K562 (cell line): ENCODE results near the gene NALCN. TPM values are rescaled to one million over a fixed set of nuclear protein-coding genes. Genes with fewer than 3 reads are reported as not detected.

ENCODE experiments used
- ATAC-seq: fragments of 200-7000 bp; cut with Tn5 transposase; 3 replicates; pipeline ENCODE4 v1.9.1; 2020; ENCODE audit warnings: moderate library complexity
- BruUV-seq: library from RNA; stranded (reverse); fragments of 400-500 nt; replicated peaks from 2 replicates; lab custom pipeline; 2021; lab: Mats Ljungman, UMichigan
- CTCF ChIA-PET: fragments of 300-600 bp; formaldehyde crosslinking; extraction: SDS; loops from one replicate; lab custom pipeline; 2021; ENCODE audit warnings: low intra/inter-chr PET ratio; lab: Yijun Ruan, JAX
- POLR2A ChIA-PET: fragments of 300-600, 350-650 bp; sonication (Branson Sonifier 250); formaldehyde crosslinking; extraction: SDS; loops from one replicate; lab custom pipeline; 2021; ENCODE audit warnings: antibody characterized with exemption, inconsistent platforms; lab: Yijun Ruan, JAX
- DNase-seq, 4 experiments: peaks; one replicate each; pipeline versions ENCODE4 v3.0.0 to v3.0.0-alpha.2; 2011 to 2018; ENCODE audit warnings: low spot score in 3 of 4, mixed read lengths in 3 of 4; ENCODE audit errors: extremely low read depth in 1 of 4
- FAIRE-seq: peaks from 2 replicates; lab custom pipeline; 2011; peaks lifted over from hg19 to GRCh38; lab: Jason Lieb, UNC
- H2AFZ ChIP-seq: 2 replicates; pipeline ENCODE4 v1.6.0; 2011; ENCODE audit warnings: low read depth, low read length, control low read depth, inconsistent platforms
- H3K27ac ChIP-seq: fragments of 200-600 bp; 3 replicates; pipeline ENCODE4 v1.8.0; 2011; ENCODE audit warnings: low read depth, mild to moderate bottlenecking, control low read depth, inconsistent platforms, low read length, moderate library complexity, mixed read lengths; ENCODE audit errors: extremely low read depth
- H3K27me3 ChIP-seq, 2 experiments: fragments of 300-600 bp in 1 of 2; 2 replicates in 1 of 2; 3 replicates in 1 of 2; pipeline versions ENCODE4 v1.6.0 to v1.8.0; 2011; ENCODE audit warnings: inconsistent platforms in 2 of 2, low read length in 2 of 2, mild to moderate bottlenecking in 1 of 2, mixed read lengths in 1 of 2, moderate library complexity in 1 of 2; ENCODE audit not compliant: control insufficient read depth in 2 of 2, insufficient read depth in 2 of 2
- H3K36me3 ChIP-seq: fragments of 300-600 bp; 3 replicates; pipeline ENCODE4 v1.8.0; 2011; ENCODE audit warnings: mild to moderate bottlenecking, low read length, inconsistent platforms; ENCODE audit not compliant: control insufficient read depth, insufficient read depth
- H3K4me1 ChIP-seq, 2 experiments: fragments of 200-600 bp in 1 of 2; replicated peaks in 1 of 2; 2 replicates in 1 of 2; 3 replicates in 1 of 2; pipeline versions ENCODE4 v1.5.1 to v1.8.0; 2011; ENCODE audit warnings: inconsistent platforms in 2 of 2, low read length in 2 of 2, mild to moderate bottlenecking in 1 of 2, mixed read lengths in 1 of 2, moderate library complexity in 1 of 2; ENCODE audit not compliant: control insufficient read depth in 2 of 2, insufficient read depth in 2 of 2
- H3K4me2 ChIP-seq: 2 replicates; pipeline ENCODE4 v1.6.1; 2011; ENCODE audit warnings: low read length, control low read depth, inconsistent platforms, mixed read lengths; ENCODE audit not compliant: insufficient read depth
- H3K4me3 ChIP-seq: fragments of 200-600 bp; sonication (generic), shearing (Covaris generic); 2 replicates; pipeline ENCODE4 v1.5.1; 2016; ENCODE audit warnings: control low read depth, inconsistent platforms
- H3K79me2 ChIP-seq: fragments of 200-600 bp; 3 replicates; pipeline ENCODE4 v1.8.0; 2011; ENCODE audit warnings: low read length, inconsistent platforms; ENCODE audit not compliant: control insufficient read depth, insufficient read depth
- H3K9ac ChIP-seq, 2 experiments: 2 replicates each; pipeline versions ENCODE4 v1.6.0 to v1.6.1; 2011; ENCODE audit warnings: low read depth in 2 of 2, low read length in 2 of 2, control low read depth in 1 of 2, inconsistent platforms in 1 of 2, mild to moderate bottlenecking in 1 of 2, mixed read lengths in 1 of 2; ENCODE audit not compliant: insufficient read depth in 1 of 2
- H3K9me1 ChIP-seq: one replicate; pipeline ENCODE4 v1.6.0; 2011; ENCODE audit warnings: inconsistent platforms, mild to moderate bottlenecking, low read length, moderate library complexity; ENCODE audit not compliant: control insufficient read depth, insufficient read depth
- H3K9me3 ChIP-seq: replicated peaks from 2 replicates; pipeline ENCODE4 v1.5.1; 2011; ENCODE audit warnings: low read depth, low read length, inconsistent platforms; ENCODE audit not compliant: control insufficient read depth, insufficient read depth
- H4K20me1 ChIP-seq: replicated peaks from 2 replicates; pipeline ENCODE4 v1.6.1; 2011; ENCODE audit warnings: low read length, inconsistent platforms, mixed read lengths; ENCODE audit not compliant: control insufficient read depth, insufficient read depth
- DIDO1 ChIP-seq: fragments of 450-650 bp; IDR thresholded peaks from 2 replicates; pipeline ENCODE4 v1.6.1; 2016; ENCODE audit warnings: low read depth, missing biosample characterization, missing genetic modification characterization
- KAT8 ChIP-seq: fragments of 450-650 bp; IDR thresholded peaks from 2 replicates; pipeline ENCODE4 v1.6.1; 2016; ENCODE audit warnings: low read depth, mild to moderate bottlenecking
- KDM5B ChIP-seq: fragments of 200-600 bp; sonication (generic); IDR thresholded peaks from 2 replicates; pipeline ENCODE4 v1.6.1; 2012; ENCODE audit warnings: low read depth, mild to moderate bottlenecking, moderate library complexity, low read length, control low read depth, inconsistent platforms; ENCODE audit not compliant: insufficient replicate concordance
- MYNN ChIP-seq, 2 experiments: sonication (generic); formaldehyde crosslinking in 1 of 2; IDR thresholded peaks; 2 replicates each; pipeline versions ENCODE4 v1.5.0 to v1.6.1; 2016 to 2020; ENCODE audit warnings: antibody characterized with exemption in 1 of 2, missing genetic modification reagents in 1 of 2
- NEUROD1 ChIP-seq: fragments of 150-350 bp; IDR thresholded peaks from 2 replicates; pipeline ENCODE4 v1.6.1; 2014; ENCODE audit warnings: borderline replicate concordance, low read length, low read depth; ENCODE audit not compliant: partially characterized antibody
- PHF8 ChIP-seq: fragments of 200-600 bp; sonication (generic); IDR thresholded peaks from 2 replicates; pipeline ENCODE4 v1.6.1; 2012; ENCODE audit warnings: mixed run types, mild to moderate bottlenecking, inconsistent platforms, low read length, moderate library complexity, borderline replicate concordance
- ZKSCAN1 ChIP-seq: fragments of 150-350 bp; IDR thresholded peaks from 2 replicates; pipeline ENCODE4 v1.6.1; 2016; ENCODE audit warnings: low read depth, low read length
- ZNF224 ChIP-seq: sonication (generic); formaldehyde crosslinking; IDR thresholded peaks from 2 replicates; pipeline ENCODE4 v1.8.0; 2022; ENCODE audit warnings: mild to moderate bottlenecking, missing genetic modification reagents
- ZNF253 ChIP-seq: fragments of 250-450 bp; sonication (Bioruptor Pico); conservative IDR thresholded peaks from 2 replicates; pipeline ENCODE4 v1.6.1; 2021; ENCODE audit warnings: mild to moderate bottlenecking
- ZNF589 ChIP-seq: fragments of 200-800 bp; sonication (Bioruptor generic); IDR thresholded peaks from 2 replicates; pipeline ENCODE4 v1.6.1; 2016; ENCODE audit warnings: low read depth, missing genetic modification characterization, missing compliant biosample characterization
- WGBS: fragments of 100-300 bp; shearing (Covaris generic); methylation state at CpG from one replicate; pipeline ENCODE4 v1.1.6; 2016; ENCODE audit warnings: low coverage, mixed read lengths; ENCODE audit not compliant: insufficient coverage; ENCODE audit errors: missing lambda C conversion rate; 5-methylcytosine and 5-hydroxymethylcytosine counted together
- in situ Hi-C: fragments of 300-500 bp; cut with MboI; formaldehyde crosslinking; loops from 4 replicates; pipeline ENCODE4 v1.15.0; 2018; ENCODE audit warnings: inconsistent platforms, mixed read lengths
- intact Hi-C: fragments of 100-400 bp; cut with micrococcal nuclease; formaldehyde crosslinking; loops from 2 replicates; pipeline ENCODE4 v1.14.2; 2022
- polyA plus RNA-seq, 8 experiments: library from polyadenylated mRNA; depleted of rRNA in 4 of 8; stranded (reverse) in 5 of 8; unstranded in 3 of 8; fragments of >200 nt; fragmentation: Nextera tagmentation in 2 of 8; fragmentation: Illumina TruSeq in 1 of 8; extraction: Ambion mirVana in 2 of 8; extraction: Trizol in 1 of 8; gene quantifications; 2 replicates each; pipeline versions ENCODE4 v1.2.1 to v1.2.3, GENCODE V29; 2011 to 2014; ENCODE audit warnings: inconsistent platforms in 1 of 8, missing spikeins in 1 of 8
- total RNA-seq, 7 experiments: library from RNA; depleted of rRNA in 6 of 7; stranded (reverse); fragments of >200 nt in 6 of 7; fragmentation: Illumina TruSeq in 2 of 7; extraction: Trizol in 2 of 7; gene quantifications; 2 replicates each; pipeline versions ENCODE4 v1.2.1 to v1.2.3, GENCODE V29; 2011 to 2021; ENCODE audit warnings: low replicate concordance in 1 of 7
- TF ChIP-seq, protein P1 (sequence below): sonication (generic); formaldehyde crosslinking; IDR thresholded peaks from 2 replicates; pipeline ENCODE4 v1.8.1; 2023; ENCODE audit warnings: mild to moderate bottlenecking, missing genetic modification reagents, moderate library complexity

Gene NALCN
- total and polyA plus RNA-seq, 9 of the 15 experiments (the other 6 are each of a cell fraction or from before 2014, with no cell fraction given) = not detected

DNA sequence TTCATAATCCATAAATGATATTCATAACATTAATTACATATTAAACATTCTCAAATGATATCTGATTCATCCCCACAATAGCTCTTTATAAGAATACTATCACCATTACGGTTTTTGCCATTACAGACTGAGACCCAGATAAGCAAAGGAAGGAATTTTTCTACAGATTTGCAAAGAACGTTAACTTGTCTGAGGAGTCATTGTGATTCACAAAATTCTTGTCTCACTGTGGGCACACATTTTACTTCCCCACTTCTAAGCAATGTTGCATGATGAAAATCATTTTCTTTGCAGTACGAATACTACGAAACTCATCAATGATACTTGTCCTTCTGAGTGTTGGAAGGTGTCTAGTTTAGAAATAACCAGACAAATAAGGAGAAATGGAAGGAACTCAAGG, 70.1 kb downstream of the NALCN start:
- ATAC-seq = no peak
- Histone ChIP-seq H3K9me1 (no peaks in the 10 kb centered on the region), H3K79me2 (no peaks in the 10 kb centered on the region), H3K4me3 (no peak overlapping the region), H3K27ac (no peak overlapping the region), H3K9ac (no peak overlapping the region), H3K4me2 (no peak overlapping the region), H3K36me3 (no peaks in the 10 kb centered on the region), H3K9me3 (no peaks in the 10 kb centered on the region), H3K27me3 (no peaks in the 10 kb centered on the region), H4K20me1 (no peaks in the 10 kb centered on the region), H3K4me1 (no peaks in the 10 kb centered on the region), H2AFZ (no peak overlapping the region)
- TF ChIP-seq NEUROD1 (no peak), ZNF589 (CRISPR knock-in tag) (no peak), KDM5B (no peak), ZNF253 (CRISPR knock-in tag) (no peak), ZNF224 (CRISPR knock-in tag) (no peak), KAT8 (no peak), PHF8 (no peak), DIDO1 (tag) (no peak), ZKSCAN1 (no peak), MYNN (IDR thresholded peaks at IDR 0.05) (no peak), MYNN (CRISPR knock-in tag; IDR thresholded peaks at IDR 0.05) (no peak)
- TF ChIP-seq, protein P1, sequence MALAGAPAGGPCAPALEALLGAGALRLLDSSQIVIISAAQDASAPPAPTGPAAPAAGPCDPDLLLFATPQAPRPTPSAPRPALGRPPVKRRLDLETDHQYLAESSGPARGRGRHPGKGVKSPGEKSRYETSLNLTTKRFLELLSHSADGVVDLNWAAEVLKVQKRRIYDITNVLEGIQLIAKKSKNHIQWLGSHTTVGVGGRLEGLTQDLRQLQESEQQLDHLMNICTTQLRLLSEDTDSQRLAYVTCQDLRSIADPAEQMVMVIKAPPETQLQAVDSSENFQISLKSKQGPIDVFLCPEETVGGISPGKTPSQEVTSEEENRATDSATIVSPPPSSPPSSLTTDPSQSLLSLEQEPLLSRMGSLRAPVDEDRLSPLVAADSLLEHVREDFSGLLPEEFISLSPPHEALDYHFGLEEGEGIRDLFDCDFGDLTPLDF = no peak
- intact Hi-C loops = no loop called here
- in situ Hi-C loops = no loop called here
- FAIRE-seq = no peak
- ChIA-PET CTCF (no interaction called here), POLR2A (no interaction called here)
- no TSS peak for BruUV-seq
- DNase-seq = no peak
- WGBS = 0% methylated on average over 2 of the region's 4 CpGs
